Omental fat pad (tissue), 4 donors: ENCODE data around the gene GAS2L2. TPM values are rescaled to one million over a fixed set of nuclear protein-coding genes. Genes with fewer than 3 reads are reported as not detected.

ENCODE experiments used
- ATAC-seq: fragments of 150-250 bp; one replicate; pipeline ENCODE4 v1.9.1; 2016; ENCODE audit warnings: mild to moderate bottlenecking, moderate library complexity; ENCODE audit not compliant: low FRiP score
- DNase-seq: peaks from one replicate; pipeline ENCODE4 v3.0.0-alpha.2; 2019; ENCODE audit warnings: low spot score
- CTCF ChIP-seq, 3 donors: fragments of 450-650 bp; IDR thresholded peaks; one replicate each; pipeline ENCODE4 v1.5.1; 2016 to 2017; ENCODE audit warnings: antibody characterized with exemption in 3 of 3, mild to moderate bottlenecking in 3 of 3, moderate library complexity in 2 of 3
- total RNA-seq, 4 donors: library from RNA; depleted of rRNA; stranded (reverse); fragments of >200 nt; gene quantifications; one replicate each; pipeline ENCODE4 v1.1.0, GENCODE V29; 2016

GAS2L2 gene
- total RNA-seq, 4 donors from 2014 or later: 0.37 to 0.82 (median 0.48) TPM; not detected in 1

GRCh38 chr17:35786941-35787432 is 33.9 kb upstream of the GAS2L2 start:
- no peak for TF ChIP-seq CTCF (IDR thresholded peaks at IDR 0.05)
- ATAC-seq: peak; percentile 47
- DNase-seq: no peak

DNA sequence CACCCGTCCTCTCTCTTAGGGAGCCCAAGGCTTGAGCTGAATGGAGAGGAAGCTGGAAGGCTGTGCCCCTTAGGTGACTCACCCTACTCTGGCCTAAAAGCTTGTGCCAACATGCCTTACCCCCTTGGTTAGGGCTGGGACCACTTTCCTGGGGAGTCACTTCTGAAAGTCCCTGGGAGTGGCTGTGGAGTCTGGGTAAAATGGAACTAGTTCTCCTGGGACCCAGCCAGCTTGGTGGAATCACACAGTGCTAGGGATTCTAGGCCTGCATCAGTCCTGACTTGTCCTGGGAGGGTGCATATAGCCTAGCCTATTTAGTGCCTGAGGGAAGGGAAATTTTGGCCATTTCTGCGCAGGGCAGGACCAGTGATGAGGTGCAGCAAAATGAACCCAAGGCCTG is 31.9 kb upstream of the GAS2L2 start:
- no peak for TF ChIP-seq CTCF (IDR thresholded peaks at IDR 0.05)
- ATAC-seq: no peak
- DNase-seq: no peak

GRCh38 chr17:35780950-35781349 is 27.9 kb upstream of the GAS2L2 start:
- no peak for DNase-seq
- no peak for ATAC-seq
- TF ChIP-seq CTCF (IDR thresholded peaks at IDR 0.05): no peak

DNA sequence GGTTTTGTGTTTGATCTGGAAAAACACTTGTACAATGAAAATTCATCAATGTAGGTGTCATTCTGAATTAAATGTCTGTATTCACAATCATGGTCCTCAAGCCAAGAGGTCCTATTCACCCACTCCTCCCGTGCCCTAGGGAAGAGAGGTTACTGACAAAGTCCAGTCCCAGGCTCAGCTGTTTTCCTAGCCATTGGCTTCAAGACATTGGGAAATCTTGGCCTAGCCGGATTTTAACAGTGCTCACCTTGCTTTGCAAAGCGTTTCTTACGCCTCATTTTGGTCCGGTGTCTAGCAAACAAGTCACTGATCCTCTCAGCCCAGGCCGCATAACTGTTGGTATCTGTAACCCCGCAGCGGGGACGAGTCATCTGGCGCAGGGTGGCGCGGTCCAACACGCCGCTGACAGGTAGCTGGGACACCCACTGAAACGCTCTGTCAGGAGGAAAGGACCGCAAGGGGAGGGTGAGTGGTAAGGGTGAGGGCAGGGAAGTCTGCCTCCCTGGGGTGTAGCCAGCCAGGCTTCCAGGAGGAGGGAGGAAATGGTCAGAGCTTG is 25.7 kb upstream of the GAS2L2 start:
- ATAC-seq (no peak), DNase-seq (no peak)
- no peak for TF ChIP-seq CTCF (IDR thresholded peaks at IDR 0.05)

DNA sequence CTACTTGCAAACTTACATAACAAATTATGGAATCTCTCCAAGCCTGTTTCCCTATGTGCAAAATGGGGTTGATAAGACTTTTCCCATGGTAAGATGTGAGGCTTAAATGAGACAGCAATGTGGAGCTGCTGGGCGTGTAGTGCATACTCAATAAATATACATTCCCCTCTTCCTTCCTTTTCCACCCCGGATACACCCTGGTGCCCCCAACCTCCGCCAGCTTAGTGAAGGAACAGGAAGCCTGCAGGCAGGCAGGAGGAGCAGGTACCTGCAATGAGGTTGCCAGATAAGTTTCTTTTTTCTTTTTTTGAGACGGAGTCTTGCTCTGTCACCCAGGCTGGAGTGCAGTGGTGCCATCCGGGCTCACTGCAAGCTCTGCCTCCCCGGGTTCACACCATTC is 22.5 kb upstream of the GAS2L2 start:
- no peak for TF ChIP-seq CTCF (IDR thresholded peaks at IDR 0.05)
- no peak for ATAC-seq
- DNase-seq: no peak

DNA sequence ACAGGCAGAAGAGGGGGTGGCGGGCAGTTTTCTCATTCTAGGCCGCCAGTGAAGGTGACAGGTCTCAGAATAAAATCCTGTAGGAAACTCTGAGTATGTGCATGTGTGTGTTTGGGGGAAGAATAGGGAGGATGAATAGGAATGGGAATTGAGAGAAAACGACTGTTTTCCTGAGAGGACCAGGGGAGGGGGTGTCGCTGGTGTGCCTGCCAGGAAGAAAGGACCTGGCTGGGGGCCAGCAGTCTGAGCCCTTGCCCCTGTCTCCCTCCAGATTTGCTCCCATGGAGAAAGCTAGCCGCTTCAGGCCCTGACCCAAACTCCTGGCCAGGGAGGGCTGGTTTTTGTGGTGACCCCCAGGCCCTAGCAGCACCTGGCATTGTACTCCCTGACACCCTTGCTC is 22.0 kb upstream of the GAS2L2 start:
- ATAC-seq (no peak), DNase-seq (no peak)
- TF ChIP-seq CTCF (IDR thresholded peaks at IDR 0.05): no peak

DNA sequence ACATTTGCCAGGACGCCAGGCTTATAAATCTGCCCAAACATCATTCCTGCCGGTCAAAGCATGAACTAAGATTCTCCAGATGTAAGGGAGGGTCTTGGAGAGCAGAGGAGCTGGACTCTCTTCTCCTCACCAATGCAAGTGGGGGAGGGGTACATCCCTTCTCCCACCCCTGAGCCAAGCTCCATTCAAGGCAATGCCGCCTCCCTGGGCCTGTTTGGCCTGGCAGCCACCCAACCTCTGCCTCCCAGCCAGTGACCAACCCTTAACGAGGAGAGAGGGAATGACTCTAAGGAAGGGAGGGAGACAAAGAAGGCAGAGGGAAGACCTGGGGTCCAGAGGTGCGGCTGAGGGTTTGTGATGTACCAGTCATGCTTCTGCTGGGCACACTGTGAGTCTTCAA is 21.5 kb upstream of the GAS2L2 start:
- DNase-seq: no peak
- no peak for TF ChIP-seq CTCF (IDR thresholded peaks at IDR 0.05)
- peak; percentile 51 for ATAC-seq
